ENCODE measurements around the gene VIL1. TPM values are rescaled to one million over a fixed set of nuclear protein-coding genes. Genes with fewer than 3 reads are reported as not detected.

The VIL1 gene
- total RNA-seq, 1 experiment from 2014 or later: not detected

- Histone ChIP-seq H3K27ac (no peak overlapping the region), H3K79me2 (ENCODE audit: low read depth) (no peaks in the 10 kb centered on the region), H3K27me3 (ENCODE audit: insufficient read depth, low read depth) (no peaks in the 10 kb centered on the region), H3K4me1 (replicated peaks; ENCODE audit: insufficient read depth) (no peaks in the 10 kb centered on the region; the same call in 1 of the 2 replicates), H3F3A (ENCODE audit: insufficient read depth, low read depth) (peaks cover 4% of the 10 kb centered on the region), H4K20me1 (ENCODE audit: insufficient read depth) (no peaks in the 10 kb centered on the region), H3K4me3 (no peak overlapping the region), H3K36me3 (ENCODE audit: low read depth) (no peaks in the 10 kb centered on the region), H2AFZ (no peak overlapping the region), H3K4me2 (no peak overlapping the region), H3K9me2 (ENCODE audit: insufficient read depth) (no peaks in the 10 kb centered on the region), H3K9me3 (ENCODE audit: insufficient read depth, low read depth) (no peaks in the 10 kb centered on the region)
- no TSS peak for BruUV-seq (replicated peaks)
- ChIA-PET POLR2A (ENCODE audit: unreplicated experiment) (no interaction called here), CTCF (no interaction called here)
- intact Hi-C loops (cut with micrococcal nuclease; ENCODE audit: unreplicated experiment): no loop called here
- no peak for DNase-seq
- TF ChIP-seq, protein P1, sequence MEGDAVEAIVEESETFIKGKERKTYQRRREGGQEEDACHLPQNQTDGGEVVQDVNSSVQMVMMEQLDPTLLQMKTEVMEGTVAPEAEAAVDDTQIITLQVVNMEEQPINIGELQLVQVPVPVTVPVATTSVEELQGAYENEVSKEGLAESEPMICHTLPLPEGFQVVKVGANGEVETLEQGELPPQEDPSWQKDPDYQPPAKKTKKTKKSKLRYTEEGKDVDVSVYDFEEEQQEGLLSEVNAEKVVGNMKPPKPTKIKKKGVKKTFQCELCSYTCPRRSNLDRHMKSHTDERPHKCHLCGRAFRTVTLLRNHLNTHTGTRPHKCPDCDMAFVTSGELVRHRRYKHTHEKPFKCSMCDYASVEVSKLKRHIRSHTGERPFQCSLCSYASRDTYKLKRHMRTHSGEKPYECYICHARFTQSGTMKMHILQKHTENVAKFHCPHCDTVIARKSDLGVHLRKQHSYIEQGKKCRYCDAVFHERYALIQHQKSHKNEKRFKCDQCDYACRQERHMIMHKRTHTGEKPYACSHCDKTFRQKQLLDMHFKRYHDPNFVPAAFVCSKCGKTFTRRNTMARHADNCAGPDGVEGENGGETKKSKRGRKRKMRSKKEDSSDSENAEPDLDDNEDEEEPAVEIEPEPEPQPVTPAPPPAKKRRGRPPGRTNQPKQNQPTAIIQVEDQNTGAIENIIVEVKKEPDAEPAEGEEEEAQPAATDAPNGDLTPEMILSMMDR (conservative IDR thresholded peaks at IDR 0.05): no peak
- no peak for TF ChIP-seq EZH2 (IDR thresholded peaks at IDR 0.05; ENCODE audit: low read depth)
Measured at GRCh38 chr2:218371983-218372350, 47.0 kb upstream of the VIL1 start.

DNA sequence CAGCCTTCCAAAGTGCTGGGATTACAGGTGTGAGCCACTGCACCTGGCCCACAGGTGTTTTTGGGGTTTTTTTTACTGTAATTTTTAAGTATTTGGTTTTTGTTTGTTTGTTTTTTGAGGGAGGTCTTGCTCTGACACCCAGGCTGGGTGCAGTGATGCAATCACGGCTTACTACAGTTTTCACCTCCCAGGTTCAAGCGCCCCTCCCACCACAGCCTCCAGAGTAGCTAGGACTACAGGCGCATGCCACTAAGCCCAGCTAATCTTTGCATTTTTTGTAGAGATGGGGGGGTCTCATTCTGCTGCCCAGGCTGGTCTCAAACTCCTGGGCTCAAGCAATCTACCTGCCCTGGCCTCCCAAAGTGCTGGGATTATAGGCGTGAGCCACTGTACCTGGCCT lies 44.1 kb upstream of the VIL1 start:
- intact Hi-C loops (cut with micrococcal nuclease; ENCODE audit: unreplicated experiment): no loop called here
- BruUV-seq (replicated peaks): no TSS peak
- ChIA-PET CTCF (no interaction called here), POLR2A (ENCODE audit: unreplicated experiment) (interaction anchor here (0.6 kb wide), 1 partner anchor 9 kb away, joined by 4 read pairs; no protein-coding TSS in a partner anchor)
- Histone ChIP-seq H3K36me3 (ENCODE audit: low read depth) (no peaks in the 10 kb centered on the region), H3K79me2 (ENCODE audit: low read depth) (no peaks in the 10 kb centered on the region), H2AFZ (no peak overlapping the region), H3K27me3 (ENCODE audit: insufficient read depth, low read depth) (no peaks in the 10 kb centered on the region), H3K9me2 (ENCODE audit: insufficient read depth) (no peaks in the 10 kb centered on the region), H3K4me3 (no peak overlapping the region), H3K27ac (no peak overlapping the region), H4K20me1 (ENCODE audit: insufficient read depth) (no peaks in the 10 kb centered on the region), H3F3A (ENCODE audit: insufficient read depth, low read depth) (no peaks in the 10 kb centered on the region), H3K9me3 (ENCODE audit: insufficient read depth, low read depth) (no peaks in the 10 kb centered on the region), H3K4me1 (replicated peaks; ENCODE audit: insufficient read depth) (no peaks in the 10 kb centered on the region), H3K4me2 (no peak overlapping the region)
- DNase-seq: no peak
- no peak for TF ChIP-seq EZH2 (IDR thresholded peaks at IDR 0.05; ENCODE audit: low read depth)
- TF ChIP-seq, protein P1 (conservative IDR thresholded peaks at IDR 0.05): no peak

GRCh38 chr2:218375212-218375611 lies 43.7 kb upstream of the VIL1 start:
- Histone ChIP-seq H2AFZ (no peak overlapping the region), H3K36me3 (ENCODE audit: low read depth) (no peaks in the 10 kb centered on the region), H3K9me2 (ENCODE audit: insufficient read depth) (no peaks in the 10 kb centered on the region), H3K4me3 (no peak overlapping the region), H3K27ac (no peak overlapping the region), H4K20me1 (ENCODE audit: insufficient read depth) (no peaks in the 10 kb centered on the region), H3K4me1 (replicated peaks; ENCODE audit: insufficient read depth) (no peaks in the 10 kb centered on the region), H3K9me3 (ENCODE audit: insufficient read depth, low read depth) (no peaks in the 10 kb centered on the region), H3F3A (ENCODE audit: insufficient read depth, low read depth) (no peaks in the 10 kb centered on the region), H3K4me2 (no peak overlapping the region), H3K79me2 (ENCODE audit: low read depth) (no peaks in the 10 kb centered on the region), H3K27me3 (ENCODE audit: insufficient read depth, low read depth) (no peaks in the 10 kb centered on the region)
- intact Hi-C loops (cut with micrococcal nuclease; ENCODE audit: unreplicated experiment): no loop called here
- no peak for DNase-seq
- CTCF ChIA-PET: no interaction called here
- no peak for TF ChIP-seq EZH2 (IDR thresholded peaks at IDR 0.05; ENCODE audit: low read depth)
- TF ChIP-seq, protein P1 (conservative IDR thresholded peaks at IDR 0.05): no peak
- no TSS peak for BruUV-seq (replicated peaks)
- POLR2A ChIA-PET (ENCODE audit: unreplicated experiment): no interaction called here
